Measurements from ENCODE around the gene SPATA31C2.
"Not testable (repeated sequence)": the region's sequence is repeated elsewhere in the genome, so short reads cannot be mapped to it uniquely, and the experiment has no call there.

Gene SPATA31C2

GRCh38 chr9:88143957-88144625, 5.8 kb upstream of the SPATA31C2 start:
- H3K36me3 ChIP-seq (ENCODE audit: control insufficient read depth, insufficient read depth, low read length), result no peaks in the 10 kb centered on the region
- no peaks in the 10 kb centered on the region for H3K27me3 ChIP-seq (replicated peaks; ENCODE audit: control insufficient read depth, insufficient read depth, low read length)
- no peak for DNase-seq (ENCODE audit: extremely low read depth, insufficient read length)
- no peak overlapping the region for H3K4me3 ChIP-seq (replicated peaks; ENCODE audit: low read depth, low read length)
- TF ChIP-seq CTCF (IDR thresholded peaks at IDR 0.05; ENCODE audit: insufficient read depth, low read length, poor library complexity, severe bottlenecking), result no peak

- no peak overlapping the region for H3K4me3 ChIP-seq (replicated peaks; ENCODE audit: low read depth, low read length)
- no peaks in the 10 kb centered on the region for H3K36me3 ChIP-seq (ENCODE audit: control insufficient read depth, insufficient read depth, low read length)
- DNase-seq (ENCODE audit: extremely low read depth, insufficient read length), result no peak
- no peaks in the 10 kb centered on the region for H3K27me3 ChIP-seq (replicated peaks; ENCODE audit: control insufficient read depth, insufficient read depth, low read length)
- no peak for TF ChIP-seq CTCF (IDR thresholded peaks at IDR 0.05; ENCODE audit: insufficient read depth, low read length, poor library complexity, severe bottlenecking)
Measured at GRCh38 chr9:88143179-88143578, 4.9 kb upstream of the SPATA31C2 start.

DNA sequence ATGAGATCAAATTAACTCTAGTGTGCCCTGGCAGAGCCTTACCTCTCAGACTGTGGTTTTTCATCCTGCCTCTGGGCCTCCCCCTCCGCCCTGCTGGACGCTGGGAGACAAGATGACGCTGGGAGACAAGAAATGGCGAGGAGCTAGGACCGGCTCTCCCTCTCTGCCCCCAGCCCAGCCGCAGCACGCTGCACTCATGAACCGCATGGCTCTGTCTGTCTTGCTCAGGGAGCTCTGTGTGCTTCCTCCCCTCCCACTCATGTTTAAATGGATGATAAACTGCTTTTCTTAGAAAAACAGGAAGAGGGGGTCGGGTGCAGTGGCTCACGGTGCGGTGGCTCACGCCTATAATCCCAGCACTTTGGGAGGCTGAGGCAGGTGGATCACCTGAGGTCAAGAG, 4.7 kb downstream of the SPATA31C2 start:
- not testable (repeated sequence) for H3K4me3 ChIP-seq (replicated peaks; ENCODE audit: low read depth, low read length); DNase-seq (ENCODE audit: extremely low read depth, insufficient read length); H3K27me3 ChIP-seq (replicated peaks; ENCODE audit: control insufficient read depth, insufficient read depth, low read length); H3K36me3 ChIP-seq (ENCODE audit: control insufficient read depth, insufficient read depth, low read length)

- H3K36me3 ChIP-seq (ENCODE audit: control insufficient read depth, insufficient read depth, low read length); H3K27me3 ChIP-seq (replicated peaks; ENCODE audit: control insufficient read depth, insufficient read depth, low read length); H3K4me3 ChIP-seq (replicated peaks; ENCODE audit: low read depth, low read length); DNase-seq (ENCODE audit: extremely low read depth, insufficient read length): not testable (repeated sequence)
Measured at GRCh38 chr9:88129556-88129955, 8.7 kb downstream of the SPATA31C2 start.

DNA sequence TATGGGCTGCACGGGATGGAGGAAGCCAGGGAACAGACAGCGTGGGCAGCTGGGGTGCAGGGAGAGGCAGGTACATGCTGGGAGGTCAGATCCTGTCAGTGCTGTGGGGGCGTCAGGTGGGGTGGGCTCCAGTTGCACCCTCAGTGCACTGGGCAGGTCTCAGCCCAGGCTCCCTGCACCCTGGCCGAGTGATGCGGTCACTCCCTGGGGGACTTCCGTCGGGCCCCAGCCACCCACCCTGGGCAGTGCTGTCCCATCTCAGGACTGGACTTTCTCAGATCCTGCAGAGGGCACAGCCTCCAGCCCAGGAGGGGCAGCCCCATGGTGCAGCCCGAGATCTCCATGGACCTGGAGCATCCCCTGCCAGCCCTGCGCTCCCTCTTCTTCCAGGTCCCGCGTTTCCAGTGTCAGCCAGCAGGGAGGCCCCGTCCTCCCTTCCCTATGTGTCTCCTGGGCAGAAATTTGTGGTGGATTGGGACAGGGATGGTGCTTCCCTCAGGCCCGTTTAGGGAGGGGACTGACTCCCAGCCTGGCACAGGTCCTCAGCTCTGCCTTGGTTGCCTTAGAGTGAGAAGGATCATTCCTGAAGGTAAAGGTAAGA, 10.5 kb downstream of the SPATA31C2 start:
- H3K4me3 ChIP-seq (replicated peaks; ENCODE audit: low read depth, low read length); DNase-seq (ENCODE audit: extremely low read depth, insufficient read length); H3K27me3 ChIP-seq (replicated peaks; ENCODE audit: control insufficient read depth, insufficient read depth, low read length); H3K36me3 ChIP-seq (ENCODE audit: control insufficient read depth, insufficient read depth, low read length): not testable (repeated sequence)

GRCh38 chr9:88123413-88123812, 14.9 kb downstream of the SPATA31C2 start:
- H3K4me3 ChIP-seq (replicated peaks; ENCODE audit: low read depth, low read length); DNase-seq (ENCODE audit: extremely low read depth, insufficient read length); H3K36me3 ChIP-seq (ENCODE audit: control insufficient read depth, insufficient read depth, low read length); H3K27me3 ChIP-seq (replicated peaks; ENCODE audit: control insufficient read depth, insufficient read depth, low read length): not testable (repeated sequence)

DNA sequence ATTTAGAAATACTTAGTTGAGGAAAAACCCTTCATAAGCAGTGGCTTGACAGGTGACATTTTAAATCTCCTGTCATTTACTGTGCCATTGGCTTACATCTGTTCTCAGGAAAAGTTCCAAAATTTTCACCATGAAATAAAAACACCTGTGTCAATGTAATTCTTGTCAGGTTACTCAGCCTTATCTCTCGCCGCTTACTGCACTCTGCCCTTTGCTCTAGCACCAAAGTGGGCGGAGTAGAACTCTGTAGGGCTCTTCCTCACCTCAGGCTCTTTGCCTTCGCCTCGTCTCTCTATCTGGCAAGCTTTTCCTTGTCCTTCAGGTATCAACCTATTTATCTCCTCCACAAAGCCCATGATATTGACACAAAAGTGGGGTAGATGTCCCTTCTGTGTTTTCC, 20.2 kb downstream of the SPATA31C2 start:
- H3K4me3 ChIP-seq (replicated peaks; ENCODE audit: low read depth, low read length); H3K36me3 ChIP-seq (ENCODE audit: control insufficient read depth, insufficient read depth, low read length); H3K27me3 ChIP-seq (replicated peaks; ENCODE audit: control insufficient read depth, insufficient read depth, low read length); DNase-seq (ENCODE audit: extremely low read depth, insufficient read length): not testable (repeated sequence)

GRCh38 chr9:88114968-88115612, 23.2 kb downstream of the SPATA31C2 start:
- H3K4me3 ChIP-seq (replicated peaks; ENCODE audit: low read depth, low read length); H3K27me3 ChIP-seq (replicated peaks; ENCODE audit: control insufficient read depth, insufficient read depth, low read length): not testable (repeated sequence)

GRCh38 chr9:88114283-88114967, 23.9 kb downstream of the SPATA31C2 start:
- H3K4me3 ChIP-seq (replicated peaks; ENCODE audit: low read depth, low read length); DNase-seq (ENCODE audit: extremely low read depth, insufficient read length); H3K36me3 ChIP-seq (ENCODE audit: control insufficient read depth, insufficient read depth, low read length); H3K27me3 ChIP-seq (replicated peaks; ENCODE audit: control insufficient read depth, insufficient read depth, low read length): not testable (repeated sequence)

More at GRCh38 chr9:88114968-88115612, 23.2 kb downstream of the SPATA31C2 start:
- not testable (repeated sequence) for H3K36me3 ChIP-seq (ENCODE audit: control insufficient read depth, insufficient read depth, low read length); DNase-seq (ENCODE audit: extremely low read depth, insufficient read length)

DNA sequence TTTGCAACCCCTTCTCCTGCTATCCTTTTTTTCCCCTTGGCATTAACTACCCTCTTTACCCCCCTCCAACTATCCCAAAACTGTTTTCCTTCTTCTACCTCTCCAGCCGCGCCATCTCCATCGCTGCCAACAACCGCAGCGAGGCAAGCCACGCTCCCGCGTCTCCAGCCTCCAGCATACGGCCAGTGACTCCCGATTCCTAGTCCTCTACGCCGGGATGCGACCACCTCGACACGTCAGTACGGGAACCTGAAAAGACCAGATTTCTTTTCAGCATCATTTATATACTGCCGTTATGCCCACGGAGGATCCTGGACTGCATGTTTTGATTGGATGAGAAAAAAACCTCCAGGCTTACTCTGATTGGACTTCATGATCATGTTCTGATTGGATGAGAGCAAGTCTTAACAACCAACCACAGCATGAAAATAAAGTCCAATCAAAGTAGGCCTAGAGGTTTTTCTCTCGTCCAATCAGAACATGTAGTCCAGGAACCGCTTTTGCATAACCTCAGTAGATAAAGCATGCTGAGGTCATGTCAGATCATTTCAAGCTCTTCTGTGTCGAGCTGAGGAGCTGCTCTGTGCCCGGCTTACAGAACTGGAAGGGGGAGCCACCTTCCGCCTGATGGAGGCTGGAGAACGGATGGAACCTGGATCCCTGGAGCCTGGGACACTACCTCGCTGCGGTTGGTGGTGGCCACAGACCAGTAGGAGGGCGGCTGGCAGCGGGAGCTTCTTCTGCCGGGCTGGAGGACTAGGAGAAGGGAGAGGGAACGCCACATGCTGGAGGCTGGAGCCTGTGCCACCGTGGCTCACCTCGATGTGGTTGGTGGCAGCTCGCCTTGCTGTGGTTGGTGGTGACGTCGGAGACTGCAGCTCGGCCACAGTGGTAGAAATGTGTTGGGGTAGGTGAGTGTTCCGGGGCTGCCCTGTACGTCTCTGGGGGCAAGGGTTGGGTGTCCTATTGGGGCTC, 24.8 kb downstream of the SPATA31C2 start:
- not testable (repeated sequence) for H3K36me3 ChIP-seq (ENCODE audit: control insufficient read depth, insufficient read depth, low read length); DNase-seq (ENCODE audit: extremely low read depth, insufficient read length); H3K4me3 ChIP-seq (replicated peaks; ENCODE audit: low read depth, low read length); H3K27me3 ChIP-seq (replicated peaks; ENCODE audit: control insufficient read depth, insufficient read depth, low read length)

Measured in GM06990 (cell line).